Tibial artery (tissue), 4 donors: ENCODE results near the gene SPINK4.

ENCODE experiments used
- DNase-seq, 2 donors: peaks; one replicate each; pipeline ENCODE4 v3.0.0-alpha.2; 2019
- H3K27ac ChIP-seq, 2 donors: fragments of 200-600 bp; sonication (generic) in 1 of 2; 1 replicate in 1 of 2; 2 replicates in 1 of 2; pipeline ENCODE4 v1.5.1; 2018 to 2019; ENCODE audit warnings: mild to moderate bottlenecking in 1 of 2
- H3K27me3 ChIP-seq, 2 donors: fragments of 200-600 bp; sonication (generic) in 1 of 2; one replicate each; pipeline versions ENCODE4 v1.5.1 to v1.6.0; 2016 to 2019
- H3K36me3 ChIP-seq, 3 donors: fragments of 200-600 bp; sonication (generic) in 2 of 3; one replicate each; pipeline ENCODE4 v1.5.1; 2016 to 2019; ENCODE audit warnings: mild to moderate bottlenecking in 2 of 3
- H3K4me1 ChIP-seq, 4 donors: fragments of 200-600 bp; sonication (generic) in 2 of 4; 1 replicate in 3 of 4; 2 replicates in 1 of 4; pipeline ENCODE4 v1.5.1; 2016 to 2019
- H3K4me3 ChIP-seq, 2 donors: fragments of 200-600 bp; sonication (generic) in 1 of 2; 1 replicate in 1 of 2; 2 replicates in 1 of 2; pipeline ENCODE4 v1.5.1; 2018 to 2019; ENCODE audit warnings: mild to moderate bottlenecking in 2 of 2
- H3K9me3 ChIP-seq, 3 donors: fragments of 200-600 bp; sonication (generic) in 1 of 3; one replicate each; pipeline ENCODE4 v1.5.1; 2016 to 2019
- CTCF ChIP-seq, 2 experiments: fragments of 200-600 bp in 1 of 2; fragments of 450-650 bp in 1 of 2; IDR thresholded peaks; one replicate each; pipeline ENCODE4 v1.5.1; 2017 to 2019; ENCODE audit warnings: antibody characterized with exemption in 2 of 2, mild to moderate bottlenecking in 1 of 2, moderate library complexity in 1 of 2
- intact Hi-C: fragments of 100-400 bp; cut with DNase I; formaldehyde crosslinking; loops from one replicate; pipeline ENCODE4 v1.15.0; 2023; ENCODE audit warnings: low total_unique reads

Gene SPINK4

GRCh38 chr9:33236571-33236970 lies 3.4 kb upstream of the SPINK4 start:
- intact Hi-C loops: no loop called here
- no peak for DNase-seq
- Histone ChIP-seq H3K4me1 (peaks cover 0 to 6% (median 0%) of the 10 kb centered on the region in 4 donors), H3K4me3 (no peak overlapping the region), H3K27ac (no peak overlapping the region), H3K9me3 (no peaks in the 10 kb centered on the region), H3K27me3 (peaks cover 0 to 11% of the 10 kb centered on the region in 2 donors), H3K36me3 (no peaks in the 10 kb centered on the region)
- TF ChIP-seq CTCF (IDR thresholded peaks at IDR 0.05): no peak

- intact Hi-C loops: no loop called here
- peak in 1 of 2 donors; percentile 51 for DNase-seq
- Histone ChIP-seq H3K27ac (no peak overlapping the region), H3K27me3 (peaks cover 0 to 9% of the 10 kb centered on the region in 2 donors), H3K4me3 (no peak overlapping the region), H3K4me1 (no peaks in the 10 kb centered on the region), H3K36me3 (no peaks in the 10 kb centered on the region), H3K9me3 (no peaks in the 10 kb centered on the region)
- TF ChIP-seq CTCF (IDR thresholded peaks at IDR 0.05): no peak
Measured at GRCh38 chr9:33241298-33241697, 1.3 kb downstream of the SPINK4 start.

GRCh38 chr9:33242609-33243134 lies 2.7 kb downstream of the SPINK4 start:
- Histone ChIP-seq H3K36me3 (peaks cover 0 to 2% (median 0%) of the 10 kb centered on the region in 3 donors), H3K4me1 (no peaks in the 10 kb centered on the region), H3K27me3 (peaks cover 0 to 4% of the 10 kb centered on the region in 2 donors), H3K9me3 (no peaks in the 10 kb centered on the region), H3K27ac (no peak overlapping the region), H3K4me3 (no peak overlapping the region)
- TF ChIP-seq CTCF (IDR thresholded peaks at IDR 0.05): no peak
- DNase-seq: no peak
- intact Hi-C loops: no loop called here

GRCh38 chr9:33244137-33244784 lies 4.3 kb downstream of the SPINK4 start:
- Histone ChIP-seq H3K4me3 (no peak overlapping the region), H3K27ac (no peak overlapping the region), H3K9me3 (no peaks in the 10 kb centered on the region), H3K36me3 (peaks cover 0 to 12% (median 0%) of the 10 kb centered on the region in 3 donors), H3K27me3 (peaks cover 0 to 4% of the 10 kb centered on the region in 2 donors), H3K4me1 (no peaks in the 10 kb centered on the region)
- DNase-seq: no peak
- intact Hi-C loops: no loop called here
- no peak for TF ChIP-seq CTCF (IDR thresholded peaks at IDR 0.05)

- intact Hi-C loops: no loop called here
- H3K4me1 ChIP-seq: no peaks in the 10 kb centered on the region
- H3K27ac ChIP-seq: no peak overlapping the region
- peaks cover 0 to 16% (median 0%) of the 10 kb centered on the region in 3 donors for H3K36me3 ChIP-seq
- no peaks in the 10 kb centered on the region for H3K9me3 ChIP-seq
- H3K27me3 ChIP-seq: peaks cover 0 to 4% of the 10 kb centered on the region in 2 donors
- DNase-seq: peak in 1 of 2 donors; percentile 19
- H3K4me3 ChIP-seq: no peak overlapping the region
- no peak for TF ChIP-seq CTCF (IDR thresholded peaks at IDR 0.05)
Measured at GRCh38 chr9:33245341-33245740, 5.4 kb downstream of the SPINK4 start.
